A673 (cell line): ENCODE results near the gene OXNAD1. TPM values are rescaled to one million over a fixed set of nuclear protein-coding genes. Genes with fewer than 3 reads are reported as not detected.

Experiments
- BruUV-seq: library from RNA; stranded (reverse); fragments of 400-500 nt; replicated peaks from 2 replicates; lab custom pipeline; 2021; lab: Mats Ljungman, UMichigan
- CTCF ChIA-PET: fragments of 300-600 bp; sonication (Branson Sonifier 250); formaldehyde crosslinking; loops from one replicate; lab custom pipeline; 2022; ENCODE audit warnings: antibody characterized with exemption; lab: Charles Lee
- POLR2A ChIA-PET: fragments of 300-600 bp; sonication (Branson Sonifier 250); formaldehyde crosslinking; loops from one replicate; lab custom pipeline; 2022; ENCODE audit warnings: antibody characterized with exemption; ENCODE audit not compliant: low non-redundant PET; lab: Charles Lee
- DNase-seq: peaks from one replicate; pipeline ENCODE4 v3.0.0-alpha.2; 2015; ENCODE audit warnings: low spot score
- H3K27ac ChIP-seq: fragments of 200-600 bp; sonication (generic); 2 replicates; pipeline ENCODE4 v1.5.1; 2016; ENCODE audit warnings: mixed run types, low read depth, mild to moderate bottlenecking, mixed read lengths, antibody characterized with exemption, low read length; ENCODE audit not compliant: poor library complexity, severe bottlenecking
- H3K27me3 ChIP-seq: fragments of 200-600 bp; sonication (generic); replicated peaks from 2 replicates; pipeline ENCODE4 v1.6.1; 2017; ENCODE audit warnings: mixed run types, low read depth, mild to moderate bottlenecking, mixed read lengths, antibody characterized with exemption, low read length; ENCODE audit not compliant: insufficient read depth, poor library complexity
- H3K36me3 ChIP-seq: fragments of 200-600 bp; sonication (generic); 2 replicates; pipeline ENCODE4 v1.6.1; 2016; ENCODE audit warnings: mixed run types, mild to moderate bottlenecking, mixed read lengths, antibody characterized with exemption, low read length; ENCODE audit not compliant: insufficient read depth, poor library complexity, severe bottlenecking
- H3K4me1 ChIP-seq: fragments of 200-600 bp; sonication (generic); 2 replicates; pipeline ENCODE4 v1.6.1; 2017; ENCODE audit warnings: mixed run types, mild to moderate bottlenecking, mixed read lengths, antibody characterized with exemption, low read length; ENCODE audit not compliant: insufficient read depth, poor library complexity, severe bottlenecking
- H3K4me3 ChIP-seq: fragments of 200-600 bp; sonication (generic); 2 replicates; pipeline ENCODE4 v1.5.1; 2016; ENCODE audit warnings: low read depth, mixed run types, mild to moderate bottlenecking, mixed read lengths, low read length; ENCODE audit not compliant: poor library complexity, severe bottlenecking
- H3K9me3 ChIP-seq: fragments of 200-600 bp; sonication (generic); 2 replicates; pipeline ENCODE4 v1.6.1; 2016; ENCODE audit warnings: mixed run types, low read depth, mild to moderate bottlenecking, mixed read lengths, antibody characterized with exemption, low read length; ENCODE audit not compliant: poor library complexity, severe bottlenecking
- CTCF ChIP-seq: fragments of 300-800, 200-600 bp; sonication (generic); conservative IDR thresholded peaks from 2 replicates; pipeline ENCODE4 v1.5.1; 2017; ENCODE audit warnings: low read depth, mild to moderate bottlenecking, antibody characterized with exemption, low read length, moderate library complexity, mixed read lengths
- EZH2 ChIP-seq: fragments of 200-600 bp; sonication (generic); IDR thresholded peaks from 2 replicates; pipeline ENCODE4 v1.6.1; 2017; ENCODE audit warnings: borderline replicate concordance, low read depth, mild to moderate bottlenecking, mixed read lengths, antibody characterized with exemption, low read length; ENCODE audit not compliant: poor library complexity, severe bottlenecking
- intact Hi-C: fragments of 100-400 bp; cut with micrococcal nuclease; formaldehyde crosslinking; loops from one replicate; pipeline ENCODE4 v1.10.0; 2022; ENCODE audit not compliant: unreplicated experiment
- total RNA-seq: library from RNA; stranded (reverse); gene quantifications from 2 replicates; pipeline ENCODE4 v1.2.3, GENCODE V29; 2021

Gene OXNAD1
- total RNA-seq, 1 experiment from 2014 or later: 21.5 TPM

- no peaks in the 10 kb centered on the region for H3K4me1 ChIP-seq
- no peak for TF ChIP-seq CTCF
- no peak for TF ChIP-seq EZH2
- no peak for DNase-seq
- POLR2A ChIA-PET: no interaction called here
- no peak overlapping the region for H3K4me3 ChIP-seq
- intact Hi-C loops: no loop called here
- H3K36me3 ChIP-seq: peaks cover 27% of the 10 kb centered on the region
- no peak overlapping the region for H3K27ac ChIP-seq
- CTCF ChIA-PET: interaction anchor here (0.6 kb wide), 1 partner anchor 260 kb away, joined by 3 read pairs; no protein-coding TSS in a partner anchor
- no TSS peak for BruUV-seq
- H3K27me3 ChIP-seq: no peaks in the 10 kb centered on the region
- H3K9me3 ChIP-seq: no peaks in the 10 kb centered on the region
Measured at GRCh38 chr3:16294844-16295243, 29.8 kb downstream of the OXNAD1 start.

- intact Hi-C loops: no loop called here
- no peaks in the 10 kb centered on the region for H3K27me3 ChIP-seq
- no peak overlapping the region for H3K27ac ChIP-seq
- DNase-seq: no peak
- H3K9me3 ChIP-seq: no peaks in the 10 kb centered on the region
- H3K4me3 ChIP-seq: no peak overlapping the region
- no peak for TF ChIP-seq EZH2
- TF ChIP-seq CTCF: no peak
- H3K36me3 ChIP-seq: peaks cover 27% of the 10 kb centered on the region
- POLR2A ChIA-PET: no interaction called here
- CTCF ChIA-PET: interaction anchor here (0.6 kb wide), 1 partner anchor 260 kb away, joined by 3 read pairs; no protein-coding TSS in a partner anchor
- no peaks in the 10 kb centered on the region for H3K4me1 ChIP-seq
- BruUV-seq: no TSS peak
Measured at GRCh38 chr3:16295298-16295890, 30.4 kb downstream of the OXNAD1 start.

- ChIA-PET POLR2A (no interaction called here), CTCF (no interaction called here)
- Histone ChIP-seq H3K36me3 (peaks cover 27% of the 10 kb centered on the region), H3K27ac (no peak overlapping the region), H3K9me3 (no peaks in the 10 kb centered on the region), H3K27me3 (no peaks in the 10 kb centered on the region), H3K4me1 (no peaks in the 10 kb centered on the region), H3K4me3 (no peak overlapping the region)
- intact Hi-C loops: no loop called here
- no peak for DNase-seq
- TF ChIP-seq EZH2: no peak
- TF ChIP-seq CTCF: no peak
- BruUV-seq: no TSS peak
Measured at GRCh38 chr3:16297997-16298885, 33.2 kb downstream of the OXNAD1 start.
